NCI-H146 (cell line): Measurements from ENCODE around the gene MAN2A1.

Experiments used
- DNase-seq: peaks from one replicate; lab custom pipeline; 2025; lab: John Stamatoyannopoulos, UW

MAN2A1 gene

DNA sequence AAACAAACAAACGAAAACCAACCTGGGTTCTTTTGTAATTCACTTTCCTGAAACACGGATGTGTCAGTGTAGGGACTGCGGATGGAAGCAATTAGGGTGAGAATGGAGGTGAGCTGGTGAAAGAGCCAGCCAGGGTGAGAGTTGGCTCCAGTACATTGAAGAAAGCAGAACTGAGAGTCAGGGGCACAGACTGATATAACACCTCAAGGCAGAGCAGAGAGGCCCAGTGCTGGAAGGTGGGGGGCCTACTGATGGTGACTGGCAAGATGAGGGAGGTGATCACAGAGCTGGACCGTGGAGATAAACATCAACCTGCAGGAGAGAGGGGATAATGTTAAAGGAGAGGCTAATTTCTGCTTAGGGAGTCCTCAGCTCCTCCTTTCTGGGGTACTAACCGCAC, 221.1 kb downstream of the MAN2A1 start:
- no peak for DNase-seq

DNA sequence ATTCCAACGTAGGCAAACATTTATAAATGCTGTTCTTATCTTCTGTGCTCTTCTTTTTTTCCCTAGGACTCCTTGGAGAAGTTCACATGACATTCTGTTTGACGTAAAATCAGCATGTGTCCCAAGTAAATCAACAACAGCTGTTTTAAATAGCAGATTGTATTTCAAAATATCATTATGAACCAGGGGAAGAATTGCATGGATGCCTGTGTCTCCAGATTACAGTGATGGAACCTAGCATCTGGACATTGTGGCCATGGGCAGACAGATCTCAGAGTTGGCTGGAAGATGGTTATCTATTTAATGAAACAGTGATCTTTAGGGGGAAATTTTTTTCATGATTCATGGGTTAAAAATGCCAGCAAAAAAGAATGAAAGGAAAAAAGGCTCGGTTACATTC, 222.0 kb downstream of the MAN2A1 start:
- no peak for DNase-seq

DNA sequence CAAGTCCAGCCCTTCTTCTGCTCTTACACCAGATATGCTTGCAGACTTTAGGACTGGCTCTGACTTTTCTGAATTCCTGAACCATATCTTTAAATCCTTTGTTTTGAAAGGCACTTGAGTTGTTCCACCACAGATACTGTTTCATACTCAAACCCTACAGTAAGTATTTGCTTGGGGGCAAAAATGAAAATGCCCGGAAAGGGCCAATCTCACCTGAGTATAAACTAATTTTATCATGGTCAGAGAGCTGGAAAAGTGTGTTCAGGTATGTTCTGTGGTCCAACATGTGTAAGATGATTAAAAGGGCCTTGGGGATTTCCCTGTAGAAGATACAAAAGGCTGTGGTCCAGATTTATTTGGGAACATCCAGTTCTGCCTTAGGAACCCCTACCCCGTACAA, 225.2 kb downstream of the MAN2A1 start:
- no peak for DNase-seq

DNA sequence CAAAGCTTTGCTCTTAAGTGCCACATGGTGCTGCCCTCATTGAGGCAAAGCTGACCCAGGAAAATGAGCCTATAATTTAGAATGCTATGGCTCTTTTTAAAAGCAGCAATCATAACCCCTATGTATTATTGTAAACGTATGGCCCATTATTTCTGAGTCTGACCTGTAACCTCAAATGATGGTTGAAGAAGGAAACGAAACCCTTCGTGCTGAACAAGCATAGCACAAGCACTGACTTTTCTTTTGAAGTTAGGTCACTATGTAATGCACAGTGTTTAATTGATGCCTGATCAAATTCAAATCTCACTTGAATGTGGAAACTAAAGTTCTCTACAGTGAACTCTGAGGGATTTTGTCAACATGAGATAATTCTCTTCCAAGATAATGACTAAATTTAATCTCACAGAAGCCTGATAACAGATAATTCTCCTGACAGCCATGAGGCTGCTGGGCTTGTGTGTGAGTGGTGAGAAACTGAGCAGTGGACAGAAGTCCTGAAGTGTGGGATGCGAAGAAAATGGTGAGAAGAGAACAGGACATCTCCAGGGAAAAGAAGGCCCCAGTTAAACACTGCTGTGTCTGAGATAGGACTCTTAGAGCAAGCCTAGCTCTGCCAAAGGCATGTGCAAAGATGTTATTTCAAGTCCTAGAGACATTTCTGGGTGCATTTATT, 226.9 kb downstream of the MAN2A1 start:
- no peak for DNase-seq
